ENCODE results near the gene OR1D5. TPM values are rescaled to one million over a fixed set of nuclear protein-coding genes. Genes with fewer than 3 reads are reported as not detected.

OR1D5 gene
- total and polyA plus RNA-seq, 10 of the 15 experiments (the other 5 are each of a cell fraction or from before 2014, with no cell fraction given): not detected

- TF ChIP-seq HSF1 (IDR thresholded peaks at IDR 0.05; ENCODE audit: low read depth, low read length): no peak
Measured at GRCh38 chr17:3046753-3047152, 16.7 kb downstream of the OR1D5 start (continued).

DNA sequence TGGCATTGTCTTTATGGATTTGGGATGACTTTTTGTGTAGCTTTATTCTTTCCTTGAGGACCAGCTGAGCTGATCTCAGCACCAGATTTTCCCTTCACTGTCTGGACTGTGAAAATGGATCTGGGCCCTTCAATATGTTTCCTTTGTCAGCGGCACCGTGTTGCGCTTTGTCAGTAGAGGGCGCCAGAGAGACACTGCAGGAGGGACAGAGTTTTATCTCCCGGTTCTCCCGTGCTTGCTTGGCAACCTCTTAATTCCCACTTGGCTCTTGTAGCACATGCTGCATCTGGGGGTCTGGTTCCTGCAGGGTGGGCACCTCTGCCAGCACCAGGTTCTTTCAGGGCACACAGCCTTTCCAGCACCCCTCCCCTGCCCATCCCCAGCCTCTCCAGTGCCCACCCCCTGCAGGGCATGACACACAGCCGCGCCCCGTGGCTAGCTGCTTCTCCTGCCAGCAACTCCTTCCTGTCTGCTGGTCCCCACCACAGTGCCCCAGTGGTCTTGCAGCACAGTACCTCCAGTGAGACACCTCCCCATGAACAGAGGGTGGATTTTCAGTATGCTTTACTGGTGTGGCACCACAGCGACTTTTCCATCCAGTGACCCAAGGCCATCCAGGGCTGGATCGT, 19.6 kb downstream of the OR1D5 start:
- DNase-seq (ENCODE audit: low read depth, low spot score) (no peak), ATAC-seq (no peak), FAIRE-seq (no peak)
- Histone ChIP-seq H3K27me3 (replicated peaks in 1 of 2; ENCODE audit: control insufficient read depth in 2 of 2, insufficient read depth in 2 of 2, low read length in 1 of 2) (no peaks in the 10 kb centered on the region), H3K9me3 (replicated peaks; ENCODE audit: control insufficient read depth, insufficient read depth, low read length) (no peaks in the 10 kb centered on the region; the same call in 2 of the 3 replicates), H3K36me3 (ENCODE audit: control insufficient read depth in 2 of 2, insufficient read depth in 2 of 2, low read length in 1 of 2) (no peaks in the 10 kb centered on the region), H4K20me1 (ENCODE audit: control insufficient read depth, insufficient read depth) (no peaks in the 10 kb centered on the region), H3K4me3 (no peak overlapping the region), H3K27ac (ENCODE audit: control insufficient read depth, insufficient read depth) (no peak overlapping the region), H3K9ac (ENCODE audit: control insufficient read depth, insufficient read depth, low read length) (no peak overlapping the region), H2AFZ (ENCODE audit: control insufficient read depth, low read depth, low read length) (no peak overlapping the region), H3K79me2 (ENCODE audit: control insufficient read depth, insufficient read depth, low read length) (no peaks in the 10 kb centered on the region), H3K4me1 (ENCODE audit: control insufficient read depth, insufficient read depth, low read length) (no peaks in the 10 kb centered on the region), H3K4me2 (ENCODE audit: control insufficient read depth, insufficient read depth) (no peak overlapping the region)
- 44% methylated on average over 11 of the region's 11 CpGs for WGBS (ENCODE audit: insufficient coverage, insufficient replicate concordance, low lambda C conversion rate, missing lambda C conversion rate)
- in situ Hi-C loops (cut with MboI) (loop anchor here (5.0 kb wide), 1 partner anchor 598 kb away; no protein-coding TSS in a partner anchor), intact Hi-C loops (cut with micrococcal nuclease; ENCODE audit: unreplicated experiment) (loop anchor here (10.0 kb wide), 2 partner anchors 601 to 691 kb away; no protein-coding TSS in a partner anchor)
- RAD21 ChIA-PET (ENCODE audit: unreplicated experiment): no interaction called here
- BruUV-seq (replicated peaks): no TSS peak
- SMC1A ChIA-PET (ENCODE audit: uncharacterized antibody, unreplicated experiment): no interaction called here
- POLR2A ChIA-PET: no interaction called here
- CTCF ChIA-PET: no interaction called here
- TF ChIP-seq STAT3 (IDR thresholded peaks at IDR 0.05; ENCODE audit: low read depth, low read length) (no peak), RELA (IDR thresholded peaks at IDR 0.05; ENCODE audit: borderline replicate concordance, partially characterized antibody) (no peak), RAD21 (IDR thresholded peaks at IDR 0.05; ENCODE audit: insufficient read depth, low read depth, low read length) (0 out of 2 replicates have a peak, but pooled peaks have one; percentile 6), ZNF274 (IDR thresholded peaks at IDR 0.05; ENCODE audit: insufficient read depth, insufficient read length) (no peak), CBX5 (IDR thresholded peaks at IDR 0.05; ENCODE audit: low read depth) (no peak), KAT2A (conservative IDR thresholded peaks at IDR 0.05; ENCODE audit: control insufficient read depth, low read depth, low read length) (no peak), CTCF (IDR thresholded peaks at IDR 0.05 in 2 of 3, conservative IDR thresholded peaks at IDR 0.05 in 1 of 3; ENCODE audit: control insufficient read depth in 2 of 3, extremely low read depth in 1 of 3, insufficient read depth in 1 of 3, low read depth in 3 of 3, low read length in 3 of 3) (peak; percentile 27 to 53 (median 52); a peak in 4 of 6 replicates), BRCA1 (IDR thresholded peaks at IDR 0.05; ENCODE audit: low read depth, low read length) (no peak), EZH2 (IDR thresholded peaks at IDR 0.05; ENCODE audit: borderline replicate concordance, control insufficient read depth, low read depth, low read length) (no peak)
- TF ChIP-seq, protein P1, sequence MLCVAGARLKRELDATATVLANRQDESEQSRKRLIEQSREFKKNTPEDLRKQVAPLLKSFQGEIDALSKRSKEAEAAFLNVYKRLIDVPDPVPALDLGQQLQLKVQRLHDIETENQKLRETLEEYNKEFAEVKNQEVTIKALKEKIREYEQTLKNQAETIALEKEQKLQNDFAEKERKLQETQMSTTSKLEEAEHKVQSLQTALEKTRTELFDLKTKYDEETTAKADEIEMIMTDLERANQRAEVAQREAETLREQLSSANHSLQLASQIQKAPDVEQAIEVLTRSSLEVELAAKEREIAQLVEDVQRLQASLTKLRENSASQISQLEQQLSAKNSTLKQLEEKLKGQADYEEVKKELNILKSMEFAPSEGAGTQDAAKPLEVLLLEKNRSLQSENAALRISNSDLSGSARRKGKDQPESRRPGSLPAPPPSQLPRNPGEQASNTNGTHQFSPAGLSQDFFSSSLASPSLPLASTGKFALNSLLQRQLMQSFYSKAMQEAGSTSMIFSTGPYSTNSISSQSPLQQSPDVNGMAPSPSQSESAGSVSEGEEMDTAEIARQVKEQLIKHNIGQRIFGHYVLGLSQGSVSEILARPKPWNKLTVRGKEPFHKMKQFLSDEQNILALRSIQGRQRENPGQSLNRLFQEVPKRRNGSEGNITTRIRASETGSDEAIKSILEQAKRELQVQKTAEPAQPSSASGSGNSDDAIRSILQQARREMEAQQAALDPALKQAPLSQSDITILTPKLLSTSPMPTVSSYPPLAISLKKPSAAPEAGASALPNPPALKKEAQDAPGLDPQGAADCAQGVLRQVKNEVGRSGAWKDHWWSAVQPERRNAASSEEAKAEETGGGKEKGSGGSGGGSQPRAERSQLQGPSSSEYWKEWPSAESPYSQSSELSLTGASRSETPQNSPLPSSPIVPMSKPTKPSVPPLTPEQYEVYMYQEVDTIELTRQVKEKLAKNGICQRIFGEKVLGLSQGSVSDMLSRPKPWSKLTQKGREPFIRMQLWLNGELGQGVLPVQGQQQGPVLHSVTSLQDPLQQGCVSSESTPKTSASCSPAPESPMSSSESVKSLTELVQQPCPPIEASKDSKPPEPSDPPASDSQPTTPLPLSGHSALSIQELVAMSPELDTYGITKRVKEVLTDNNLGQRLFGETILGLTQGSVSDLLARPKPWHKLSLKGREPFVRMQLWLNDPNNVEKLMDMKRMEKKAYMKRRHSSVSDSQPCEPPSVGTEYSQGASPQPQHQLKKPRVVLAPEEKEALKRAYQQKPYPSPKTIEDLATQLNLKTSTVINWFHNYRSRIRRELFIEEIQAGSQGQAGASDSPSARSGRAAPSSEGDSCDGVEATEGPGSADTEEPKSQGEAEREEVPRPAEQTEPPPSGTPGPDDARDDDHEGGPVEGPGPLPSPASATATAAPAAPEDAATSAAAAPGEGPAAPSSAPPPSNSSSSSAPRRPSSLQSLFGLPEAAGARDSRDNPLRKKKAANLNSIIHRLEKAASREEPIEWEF (IDR thresholded peaks at IDR 0.05; ENCODE audit: insufficient replicate concordance, low read depth, low read length): no peak

Data from GM12878 (cell line).